GM12873 (cell line): ENCODE measurements around the gene ARPC5.

Experiments used
- TF ChIP-seq, protein P1 (sequence below): IDR thresholded peaks from 2 replicates; pipeline ENCODE4 v1.5.1; 2012; ENCODE audit warnings: low read depth, mild to moderate bottlenecking, moderate library complexity, low read length, control low read depth; ENCODE audit not compliant: insufficient read depth; ENCODE audit errors: missing control alignments

Gene ARPC5

DNA sequence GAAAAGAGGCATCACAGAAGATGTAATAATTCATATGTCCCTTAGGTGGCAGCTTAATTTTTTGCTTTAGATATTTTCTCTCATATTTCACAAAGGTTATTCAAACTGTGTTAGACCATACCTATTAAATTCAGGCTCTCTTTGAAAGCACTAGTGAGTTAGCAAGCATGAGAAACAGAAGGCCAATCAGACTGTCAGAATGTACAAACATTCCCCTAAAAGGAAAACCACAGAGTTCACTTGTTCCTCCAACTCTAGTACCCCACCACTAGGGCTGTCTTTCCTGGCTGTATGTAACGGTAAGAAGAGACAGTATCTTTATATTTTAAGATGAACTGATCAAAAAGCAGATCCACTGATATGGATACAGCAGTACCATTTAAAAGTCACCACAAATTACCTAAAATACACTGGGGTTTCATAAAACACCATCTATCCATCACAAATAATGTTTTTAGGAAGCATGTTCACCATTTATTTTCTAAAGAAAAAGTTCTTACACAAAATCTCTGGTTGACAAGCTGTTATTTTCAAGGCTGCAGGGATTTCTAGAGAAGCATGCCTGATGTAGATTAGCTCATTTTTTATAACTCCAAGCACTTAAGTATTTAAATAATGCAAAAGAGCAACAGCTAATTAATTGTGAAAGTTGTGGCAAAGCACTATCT, 1.8 kb downstream of the ARPC5 start:
- TF ChIP-seq, protein P1, sequence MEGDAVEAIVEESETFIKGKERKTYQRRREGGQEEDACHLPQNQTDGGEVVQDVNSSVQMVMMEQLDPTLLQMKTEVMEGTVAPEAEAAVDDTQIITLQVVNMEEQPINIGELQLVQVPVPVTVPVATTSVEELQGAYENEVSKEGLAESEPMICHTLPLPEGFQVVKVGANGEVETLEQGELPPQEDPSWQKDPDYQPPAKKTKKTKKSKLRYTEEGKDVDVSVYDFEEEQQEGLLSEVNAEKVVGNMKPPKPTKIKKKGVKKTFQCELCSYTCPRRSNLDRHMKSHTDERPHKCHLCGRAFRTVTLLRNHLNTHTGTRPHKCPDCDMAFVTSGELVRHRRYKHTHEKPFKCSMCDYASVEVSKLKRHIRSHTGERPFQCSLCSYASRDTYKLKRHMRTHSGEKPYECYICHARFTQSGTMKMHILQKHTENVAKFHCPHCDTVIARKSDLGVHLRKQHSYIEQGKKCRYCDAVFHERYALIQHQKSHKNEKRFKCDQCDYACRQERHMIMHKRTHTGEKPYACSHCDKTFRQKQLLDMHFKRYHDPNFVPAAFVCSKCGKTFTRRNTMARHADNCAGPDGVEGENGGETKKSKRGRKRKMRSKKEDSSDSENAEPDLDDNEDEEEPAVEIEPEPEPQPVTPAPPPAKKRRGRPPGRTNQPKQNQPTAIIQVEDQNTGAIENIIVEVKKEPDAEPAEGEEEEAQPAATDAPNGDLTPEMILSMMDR = peak; percentile 61

DNA sequence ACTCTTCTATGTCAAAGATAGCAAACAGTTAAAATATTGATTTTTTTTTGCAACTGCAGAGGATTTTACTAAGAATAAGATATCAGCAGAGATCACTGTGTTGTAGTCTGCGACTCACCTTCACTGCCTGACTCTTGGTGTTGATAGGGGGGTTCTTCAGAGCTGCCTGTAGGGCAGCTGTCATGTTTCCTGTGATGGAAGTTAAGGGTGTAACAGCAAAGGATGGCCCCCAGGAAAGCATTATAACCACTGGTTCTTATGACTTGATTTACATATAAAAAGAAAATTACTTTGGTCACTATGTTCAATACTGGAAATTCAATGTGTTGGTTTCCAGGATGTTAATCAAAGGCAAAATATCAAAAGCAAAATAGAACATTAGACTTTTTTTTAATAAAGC, 2.6 kb downstream of the ARPC5 start:
- TF ChIP-seq, protein P1 = no peak

DNA sequence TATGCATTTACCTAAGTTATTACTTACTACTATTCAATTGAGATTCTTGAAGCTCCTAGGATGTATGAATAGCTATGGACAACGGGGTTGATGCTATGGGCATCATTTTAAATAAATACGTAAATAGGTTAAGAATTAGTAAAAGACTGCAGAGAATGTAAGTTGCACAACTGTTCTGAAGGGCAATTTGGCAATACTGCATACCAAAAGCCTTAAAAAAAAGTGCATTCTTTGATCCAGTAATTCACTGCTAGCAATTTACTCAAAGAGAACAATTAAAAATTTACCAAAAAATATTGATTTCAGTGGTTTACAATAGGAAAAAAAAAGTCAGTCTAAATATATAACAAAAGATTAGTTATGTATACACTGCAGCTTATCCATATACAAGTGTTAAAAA, 3.5 kb downstream of the ARPC5 start:
- TF ChIP-seq, protein P1 = no peak

DNA sequence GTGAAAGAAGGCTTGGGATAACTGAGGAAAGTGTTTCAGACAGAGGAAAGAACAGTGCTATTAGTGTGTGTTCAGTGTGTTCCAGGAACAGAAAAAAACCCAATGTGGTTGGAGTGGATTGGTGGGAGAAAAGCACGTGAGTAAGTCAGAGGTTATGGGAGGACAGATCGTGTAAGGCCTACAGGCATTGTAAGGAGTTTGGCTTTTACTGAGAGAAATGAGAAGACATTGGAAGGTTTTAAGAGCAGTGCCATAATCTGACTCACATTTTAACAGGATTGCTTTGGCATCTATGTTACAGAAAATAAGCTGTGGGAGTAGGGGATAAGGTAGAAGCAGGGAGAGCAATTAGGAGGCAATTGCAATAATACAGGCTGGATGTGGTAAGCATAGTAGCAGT, 4.8 kb downstream of the ARPC5 start:
- TF ChIP-seq, protein P1 = no peak

DNA sequence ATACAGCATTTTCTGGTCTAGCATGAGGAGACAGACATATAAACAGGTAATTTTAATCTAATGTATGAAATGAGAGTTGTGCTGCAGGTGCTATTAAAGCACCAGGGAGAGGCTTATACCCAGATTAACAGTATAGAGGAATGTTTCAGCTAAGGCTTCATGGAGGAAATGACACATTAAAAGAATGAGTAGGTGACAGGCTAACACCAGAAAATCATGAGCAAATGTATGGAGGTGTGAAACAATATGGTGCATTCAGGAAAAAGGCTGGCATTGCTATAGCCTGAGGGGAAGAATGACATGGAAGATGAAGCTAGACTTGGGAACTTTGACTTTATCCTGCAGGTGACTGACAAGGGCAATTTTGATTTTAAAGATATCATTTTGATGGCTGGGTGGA, 7.0 kb downstream of the ARPC5 start:
- TF ChIP-seq, protein P1 = no peak

DNA sequence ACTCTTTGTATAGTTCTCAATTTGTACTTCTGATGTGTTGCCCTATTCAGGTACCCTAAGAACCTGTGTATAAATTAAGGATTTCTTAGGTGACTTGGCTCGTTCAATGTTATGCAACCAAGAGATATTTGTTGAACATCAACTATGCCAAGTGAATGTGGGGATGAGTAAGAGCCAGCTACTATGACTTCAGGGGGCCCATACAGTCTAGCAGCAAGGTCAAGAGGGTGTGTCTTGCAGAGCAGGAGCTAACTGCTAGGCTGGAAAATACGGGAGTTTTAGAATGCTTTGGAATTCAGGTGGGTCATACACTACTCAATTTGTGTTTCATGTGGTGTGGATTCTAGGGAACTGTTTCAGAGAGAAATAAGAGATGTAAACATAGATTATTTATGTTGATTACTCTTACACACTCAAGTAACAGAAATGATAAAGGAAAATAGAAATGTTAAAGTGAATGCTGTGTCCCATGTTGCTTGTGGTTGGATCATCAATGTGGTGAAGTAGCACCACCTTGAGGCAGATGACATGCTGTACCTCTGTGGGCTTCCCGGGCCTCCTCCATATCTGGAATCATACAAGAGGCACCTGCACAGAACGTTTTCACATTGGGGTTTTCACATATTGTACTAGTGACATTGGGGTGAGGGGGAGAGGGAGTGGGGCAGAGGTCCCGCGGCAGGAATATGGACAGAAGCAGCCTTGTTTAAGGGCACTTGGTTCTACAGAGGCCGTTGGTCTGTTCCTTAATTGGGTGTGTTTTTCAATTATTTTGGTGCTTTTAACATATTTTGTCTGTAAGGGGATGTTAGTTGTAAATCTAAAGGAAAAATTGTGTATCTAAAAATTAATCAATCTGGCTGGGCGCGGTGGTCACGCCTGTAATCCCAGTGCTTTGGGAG, 12.4 kb downstream of the ARPC5 start:
- TF ChIP-seq, protein P1 = peak; percentile 77

DNA sequence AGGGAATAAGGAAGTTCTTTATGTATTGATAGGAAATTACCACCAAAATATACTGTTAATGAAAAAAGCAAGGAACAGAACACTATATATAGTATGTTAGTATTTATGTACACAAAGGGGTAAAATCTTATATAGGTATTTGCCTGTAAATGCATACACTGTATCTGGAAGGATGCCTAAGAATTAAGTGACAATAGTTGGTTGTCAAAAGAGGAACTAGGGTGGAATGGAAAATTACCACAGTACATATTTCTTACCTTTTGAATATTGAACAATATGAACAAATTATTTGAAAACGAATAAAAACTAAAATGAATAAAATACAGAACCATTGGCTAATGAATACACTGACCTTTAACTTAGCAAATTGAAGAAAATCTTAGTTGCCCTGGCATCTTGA, 13.6 kb downstream of the ARPC5 start:
- TF ChIP-seq, protein P1 = no peak
